H1 (cell line): Measurements from ENCODE around the gene MDK. TPM values are rescaled to one million over a fixed set of nuclear protein-coding genes. Genes with fewer than 3 reads are reported as not detected.

Experiments used
- CTCF ChIA-PET: fragments of 300-600 bp; sonication (Branson Sonifier 250); formaldehyde crosslinking; loops from one replicate; lab custom pipeline; 2021; ENCODE audit not compliant: partially characterized antibody; lab: Charles Lee
- POLR2A ChIA-PET: fragments of 300-600 bp; sonication (Branson Sonifier 250); formaldehyde crosslinking; loops from one replicate; lab custom pipeline; 2021; ENCODE audit warnings: inconsistent platforms; ENCODE audit not compliant: partially characterized antibody; lab: Charles Lee
- DNase-seq, 2 experiments: peaks; one replicate each; pipeline versions ENCODE4 v3.0.0 to v3.0.0-alpha.2; 2010 to 2022; ENCODE audit warnings: low spot score in 2 of 2, low read depth in 1 of 2, mixed read lengths in 1 of 2
- FAIRE-seq: peaks from 2 replicates; lab custom pipeline; 2011; peaks lifted over from hg19 to GRCh38; lab: Jason Lieb, UNC
- H2AFZ ChIP-seq: 2 replicates; pipeline ENCODE4 v1.8.1; 2012; ENCODE audit warnings: low read length, inconsistent platforms
- H2AK5ac ChIP-seq: 2 replicates; pipeline ENCODE4 v1.6.1; 2013; ENCODE audit warnings: low read depth, low read length
- H2BK120ac ChIP-seq: replicated peaks from 2 replicates; pipeline ENCODE3; 2013; ENCODE audit warnings: low read depth, low read length, inconsistent platforms
- H2BK12ac ChIP-seq: 2 replicates; pipeline ENCODE4 v1.6.1; 2013; ENCODE audit warnings: low read depth, low read length
- H2BK15ac ChIP-seq: 2 replicates; pipeline ENCODE4 v1.6.1; 2013; ENCODE audit warnings: low read length
- H2BK20ac ChIP-seq: 2 replicates; pipeline ENCODE4 v1.6.1; 2013; ENCODE audit warnings: low read length
- H2BK5ac ChIP-seq: 2 replicates; pipeline ENCODE4 v1.6.1; 2013; ENCODE audit warnings: low read depth, low read length
- H3K14ac ChIP-seq: 2 replicates; pipeline ENCODE4 v1.6.1; 2013; ENCODE audit warnings: inconsistent platforms; ENCODE audit not compliant: insufficient read length
- H3K18ac ChIP-seq: 2 replicates; pipeline ENCODE4 v1.6.1; 2013; ENCODE audit warnings: low read length; ENCODE audit errors: extremely low read depth
- H3K23ac ChIP-seq: 2 replicates; pipeline ENCODE4 v1.6.1; 2013; ENCODE audit warnings: inconsistent platforms; ENCODE audit not compliant: insufficient read length
- H3K23me2 ChIP-seq: 2 replicates; pipeline ENCODE4 v1.6.1; 2013; ENCODE audit warnings: low read depth, low read length
- H3K27ac ChIP-seq: 2 replicates; pipeline ENCODE4 v1.6.1; 2011; ENCODE audit warnings: low read depth, low read length, inconsistent platforms
- H3K27me3 ChIP-seq, 4 experiments: replicated peaks in 1 of 4; 1 replicate in 1 of 4; 2 replicates in 3 of 4; pipeline versions ENCODE4 v1.6.1 to v1.8.1; 2011 to 2013; ENCODE audit warnings: low read length in 3 of 4, mild to moderate bottlenecking in 3 of 4, inconsistent platforms in 2 of 4, mixed read lengths in 2 of 4, moderate library complexity in 1 of 4; ENCODE audit not compliant: control insufficient read depth in 3 of 4, insufficient read depth in 3 of 4; ENCODE audit errors: extremely low read depth in 1 of 4
- H3K36me3 ChIP-seq, 4 experiments: 2 replicates each; pipeline versions ENCODE4 v1.6.1 to v1.8.1; 2011 to 2013; ENCODE audit warnings: mild to moderate bottlenecking in 4 of 4, low read length in 3 of 4, moderate library complexity in 2 of 4, control low read depth in 1 of 4, inconsistent platforms in 1 of 4; ENCODE audit not compliant: insufficient read depth in 4 of 4, control insufficient read depth in 2 of 4
- H3K4ac ChIP-seq: replicated peaks from 2 replicates; pipeline ENCODE3; 2013; ENCODE audit warnings: low read length, low read depth, mixed read lengths, inconsistent platforms; ENCODE audit not compliant: insufficient read length
- H3K4me1 ChIP-seq, 4 experiments: replicated peaks in 1 of 4; 1 replicate in 1 of 4; 2 replicates in 3 of 4; pipeline versions ENCODE4 v1.6.1 to v1.8.1; 2011 to 2013; ENCODE audit warnings: low read length in 3 of 4, inconsistent platforms in 2 of 4, mixed read lengths in 1 of 4; ENCODE audit not compliant: insufficient read depth in 4 of 4, control insufficient read depth in 3 of 4
- H3K4me2 ChIP-seq, 2 experiments: 2 replicates each; pipeline versions ENCODE4 v1.6.1 to v1.8.1; 2011 to 2013; ENCODE audit warnings: low read depth in 2 of 2, low read length in 2 of 2, control low read depth in 1 of 2, inconsistent platforms in 1 of 2, mild to moderate bottlenecking in 1 of 2; ENCODE audit not compliant: insufficient read depth in 1 of 2
- H3K4me3 ChIP-seq, 4 experiments: fragments of 200-600, 300-600 bp in 1 of 4; sonication (generic), shearing (Covaris generic), sonication (Bioruptor Twin) in 1 of 4; 2 replicates each; pipeline versions ENCODE4 v1.5.1 to v1.8.1; 2011 to 2016; ENCODE audit warnings: low read length in 4 of 4, low read depth in 3 of 4, control low read depth in 2 of 4, inconsistent platforms in 2 of 4, mild to moderate bottlenecking in 2 of 4, mixed read lengths in 1 of 4, moderate library complexity in 1 of 4; ENCODE audit not compliant: insufficient read depth in 2 of 4; ENCODE audit errors: extremely low read depth in 1 of 4
- H3K56ac ChIP-seq: replicated peaks from 2 replicates; pipeline ENCODE3; 2013; ENCODE audit warnings: low read depth, mild to moderate bottlenecking, mixed read lengths, low read length, inconsistent platforms; ENCODE audit not compliant: insufficient read length
- H3K79me1 ChIP-seq: 2 replicates; pipeline ENCODE4 v1.6.1; 2013; ENCODE audit warnings: low read depth, low read length, control low read depth
- H3K79me2 ChIP-seq, 2 experiments: 2 replicates each; pipeline versions ENCODE4 v1.6.1 to v1.8.1; 2012 to 2013; ENCODE audit warnings: low read length in 2 of 2, mild to moderate bottlenecking in 2 of 2, inconsistent platforms in 1 of 2; ENCODE audit not compliant: insufficient read depth in 2 of 2, control insufficient read depth in 1 of 2
- H3K9ac ChIP-seq, 4 experiments: replicated peaks in 1 of 4; 1 replicate in 1 of 4; 2 replicates in 3 of 4; pipeline versions ENCODE4 v1.6.1 to v1.8.1; 2011 to 2013; ENCODE audit warnings: low read depth in 3 of 4, low read length in 3 of 4, control low read depth in 2 of 4, mild to moderate bottlenecking in 2 of 4, moderate library complexity in 2 of 4, inconsistent platforms in 1 of 4; ENCODE audit errors: extremely low read depth in 1 of 4
- H3K9me3 ChIP-seq, 2 experiments: 2 replicates each; pipeline versions ENCODE4 v1.6.1 to v1.8.1; 2012 to 2013; ENCODE audit warnings: mild to moderate bottlenecking in 2 of 2, moderate library complexity in 2 of 2, control low read depth in 1 of 2, inconsistent platforms in 1 of 2, low read depth in 1 of 2, low read length in 1 of 2, mixed read lengths in 1 of 2; ENCODE audit not compliant: insufficient read depth in 2 of 2
- H4K20me1 ChIP-seq, 2 experiments: replicated peaks in 1 of 2; 2 replicates each; pipeline versions ENCODE3 to v1.8.1; 2011 to 2013; ENCODE audit warnings: inconsistent platforms in 2 of 2, low read length in 2 of 2, mild to moderate bottlenecking in 1 of 2; ENCODE audit not compliant: insufficient read depth in 2 of 2, control insufficient read depth in 1 of 2
- H4K5ac ChIP-seq: 2 replicates; pipeline ENCODE4 v1.6.1; 2013; ENCODE audit warnings: low read length, low read depth, mixed read lengths, inconsistent platforms; ENCODE audit not compliant: insufficient read length
- H4K8ac ChIP-seq: 2 replicates; pipeline ENCODE4 v1.8.0; 2013; ENCODE audit warnings: mild to moderate bottlenecking, moderate library complexity, low read length, inconsistent platforms; ENCODE audit not compliant: insufficient read depth; ENCODE audit errors: extremely low read depth
- H4K91ac ChIP-seq: replicated peaks from 2 replicates; pipeline ENCODE3; 2013; ENCODE audit warnings: low read length, mixed read lengths, inconsistent platforms; ENCODE audit not compliant: insufficient read length
- BACH1 ChIP-seq: IDR thresholded peaks from 2 replicates; pipeline ENCODE4 v1.6.1; 2012; ENCODE audit warnings: low read length, improper control_type of control experiment
- BRCA1 ChIP-seq: IDR thresholded peaks from 2 replicates; pipeline ENCODE4 v1.6.1; 2012; ENCODE audit warnings: low read depth, low read length, improper control_type of control experiment
- CREB1 ChIP-seq: IDR thresholded peaks from 2 replicates; pipeline ENCODE4 v1.6.1; 2012; ENCODE audit warnings: inconsistent platforms
- JUND ChIP-seq: IDR thresholded peaks from 2 replicates; pipeline ENCODE4 v1.6.1; 2011; ENCODE audit warnings: mild to moderate bottlenecking, improper control_type of control experiment, low read length
- MAFK ChIP-seq: IDR thresholded peaks from 2 replicates; pipeline ENCODE4 v1.6.1; 2012; ENCODE audit warnings: low read depth, mild to moderate bottlenecking, improper control_type of control experiment, low read length
- NANOG ChIP-seq: IDR thresholded peaks from 2 replicates; pipeline ENCODE4 v1.6.1; 2011; ENCODE audit warnings: low read length, low read depth, mild to moderate bottlenecking, inconsistent platforms; ENCODE audit not compliant: insufficient read depth, poor library complexity, severe bottlenecking
- RFX5 ChIP-seq: IDR thresholded peaks from 2 replicates; pipeline ENCODE4 v1.6.1; 2011; ENCODE audit warnings: low read depth, low read length, improper control_type of control experiment, borderline replicate concordance
- SIN3A ChIP-seq, 2 experiments: IDR thresholded peaks in 1 of 2; conservative IDR thresholded peaks in 1 of 2; 2 replicates each; pipeline ENCODE4 v1.6.1; 2011 to 2012; ENCODE audit warnings: low read length in 2 of 2, improper control_type of control experiment in 1 of 2, low read depth in 1 of 2, mild to moderate bottlenecking in 1 of 2
- SIRT6 ChIP-seq: IDR thresholded peaks from one replicate; pipeline ENCODE4 v1.7.1; 2012; ENCODE audit warnings: low read length, inconsistent platforms
- WGBS, 2 experiments: shearing (Covaris generic) in 1 of 2; methylation state at CpG; one replicate each; pipeline versions ENCODE4 v1.1.6 to v1.1.7; 2013 to 2015; ENCODE audit warnings: low lambda C conversion rate in 2 of 2, mixed read lengths in 2 of 2, inconsistent platforms in 1 of 2, low coverage in 1 of 2, missing lambda C conversion rate in 1 of 2; ENCODE audit not compliant: insufficient replicate concordance in 2 of 2, insufficient coverage in 1 of 2, insufficient read length in 1 of 2; ENCODE audit errors: extremely low coverage in 1 of 2, missing lambda C conversion rate in 1 of 2; 5-methylcytosine and 5-hydroxymethylcytosine counted together
- polyA plus RNA-seq, 7 experiments: library from polyadenylated mRNA; depleted of rRNA in 3 of 7; stranded (reverse) in 5 of 7; unstranded in 2 of 7; fragments of >200 nt in 5 of 7; fragments of 200-250 nt in 2 of 7; gene quantifications; 1 replicate in 5 of 7; 2 replicates in 1 of 7; 4 replicates in 1 of 7; pipeline versions ENCODE4 v1.2.1 to v1.2.3, GENCODE V29; 2011 to 2013; ENCODE audit warnings: missing spikeins in 2 of 7, mixed read lengths in 2 of 7
- total RNA-seq: library from RNA; stranded (reverse); fragmentation: NEBNext Ultra II Directional; extraction: Animal tissue kit (Norgen Biotek cat#: 25700); gene quantifications from 2 replicates; pipeline ENCODE4 v1.2.1, GENCODE V29; 2021
- TF ChIP-seq, protein P1 (sequence below): IDR thresholded peaks from 2 replicates; pipeline ENCODE4 v1.6.1; 2012; ENCODE audit warnings: inconsistent platforms

The MDK gene
- total and polyA plus RNA-seq, 2 of the 8 experiments (the other 6 are each of a cell fraction or from before 2014, with no cell fraction given), result 309 to 606 TPM

DNA sequence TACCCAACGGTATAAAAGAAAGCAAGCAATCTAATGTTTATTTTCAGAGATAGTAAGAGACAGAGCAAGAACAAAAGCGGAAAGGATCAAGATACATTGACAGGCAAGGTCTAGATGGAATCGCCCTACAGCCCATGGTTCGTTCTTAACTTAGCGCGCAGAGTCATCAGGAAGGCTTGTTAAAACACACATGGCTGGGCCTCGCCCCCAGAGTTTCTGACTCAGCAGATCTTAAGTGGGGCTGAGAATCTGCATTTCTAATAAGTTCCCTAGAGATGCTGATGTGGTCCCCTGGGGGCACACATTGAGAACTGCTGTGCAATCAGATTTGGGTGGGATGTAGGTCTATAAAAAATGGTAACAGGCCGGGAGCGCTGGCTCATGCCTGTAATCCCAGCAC is 45.9 kb downstream of the MDK start:
- Histone ChIP-seq H2BK20ac (no peak overlapping the region), H3K4me1 (peaks cover 0 to 3% (median 1%) of the 10 kb centered on the region in 4 experiments; a peak in 3 of 7 replicates), H3K56ac (no peak overlapping the region), H3K4me3 (no peak overlapping the region), H3K9me3 (no peaks in the 10 kb centered on the region), H2AK5ac (no peak overlapping the region), H2BK120ac (no peak overlapping the region), H2BK5ac (no peak overlapping the region), H3K23me2 (no peaks in the 10 kb centered on the region), H2AFZ (no peak overlapping the region), H3K18ac (no peak overlapping the region), H3K79me2 (no peaks in the 10 kb centered on the region), H3K4me2 (no peak overlapping the region), H3K23ac (no peak overlapping the region), H4K8ac (no peak overlapping the region), H2BK12ac (no peak overlapping the region), H4K20me1 (no peaks in the 10 kb centered on the region), H2BK15ac (no peak overlapping the region), H3K27me3 (no peaks in the 10 kb centered on the region), H3K27ac (no peak overlapping the region; the same call in 1 of the 2 replicates), H4K5ac (no peak overlapping the region), H3K9ac (no peak overlapping the region), H4K91ac (no peak overlapping the region), H3K14ac (no peak overlapping the region), H3K4ac (no peak overlapping the region), H3K79me1 (no peaks in the 10 kb centered on the region; the same call in 1 of the 2 replicates), H3K36me3 (peaks cover 0 to 5% (median 1%) of the 10 kb centered on the region in 4 experiments; a peak in 1 of 8 replicates)
- POLR2A ChIA-PET, result no interaction called here
- 80% methylated on average over 9 of the region's 9 CpGs; no CpG with 5 or more reads in 1 of the 2 experiments for WGBS, 2 experiments
- DNase-seq (peak in 1 of 2 experiments; percentile 46), FAIRE-seq (no peak)
- TF ChIP-seq BRCA1, result no peak
- TF ChIP-seq SIRT6, result no peak
- peak; percentile 94 for TF ChIP-seq MAFK
- TF ChIP-seq, protein P1, sequence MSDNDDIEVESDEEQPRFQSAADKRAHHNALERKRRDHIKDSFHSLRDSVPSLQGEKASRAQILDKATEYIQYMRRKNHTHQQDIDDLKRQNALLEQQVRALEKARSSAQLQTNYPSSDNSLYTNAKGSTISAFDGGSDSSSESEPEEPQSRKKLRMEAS, result 0 out of 2 replicates have a peak, but pooled peaks have one; percentile 21
- TF ChIP-seq RFX5, result no peak
- TF ChIP-seq NANOG, result peak; percentile 26
- no peak for TF ChIP-seq JUND
- no peak for TF ChIP-seq CREB1
- TF ChIP-seq BACH1, result peak; percentile 98
- 0 out of 4 replicates have a peak, but pooled peaks of 1 of the 2 experiments have one; percentile 40 for TF ChIP-seq SIN3A (conservative IDR thresholded peaks at IDR 0.05 in 1 of 2, IDR thresholded peaks at IDR 0.05 in 1 of 2; ENCODE audit: low read depth in 1 of 2, low read length in 2 of 2)
- CTCF ChIA-PET, result no interaction called here
